Heart left ventricle (tissue), 16 donors: ENCODE results near the gene TBCK. TPM values are rescaled to one million over a fixed set of nuclear protein-coding genes. Genes with fewer than 3 reads are reported as not detected.

Source experiments
- ATAC-seq, 4 donors: fragments of 200-7000 bp; cut with Tn5 transposase; one replicate each; pipeline ENCODE4 v1.9.1; 2020 to 2022; ENCODE audit warnings: moderate library complexity in 4 of 4, mild to moderate bottlenecking in 3 of 4, moderate number of reproducible peaks in 1 of 4
- DNase-seq, 5 donors: peaks; one replicate each; pipeline ENCODE4 v3.0.0-alpha.2; 2020
- H3K27ac ChIP-seq, 12 donors: fragments of 200-600 bp; sonication (generic) in 4 of 12; one replicate each; pipeline versions ENCODE4 v1.5.0 to v1.8.0; 2016 to 2022; ENCODE audit warnings: mild to moderate bottlenecking in 2 of 12
- H3K27me3 ChIP-seq, 9 donors: fragments of 200-600 bp; sonication (generic) in 2 of 9; one replicate each; pipeline versions ENCODE4 v1.5.1 to v1.8.0; 2016 to 2022; ENCODE audit warnings: mild to moderate bottlenecking in 3 of 9
- H3K36me3 ChIP-seq, 9 donors: fragments of 200-600 bp; sonication (generic) in 2 of 9; one replicate each; pipeline versions ENCODE4 v1.5.0 to v1.8.0; 2018 to 2022; ENCODE audit warnings: mild to moderate bottlenecking in 2 of 9
- H3K4me1 ChIP-seq, 12 donors: fragments of 200-600 bp; sonication (generic) in 4 of 12; one replicate each; pipeline versions ENCODE4 v1.5.0 to v1.8.0; 2016 to 2022; ENCODE audit warnings: mild to moderate bottlenecking in 3 of 12
- H3K4me3 ChIP-seq, 12 donors: fragments of 200-600 bp; sonication (generic) in 4 of 12; one replicate each; pipeline versions ENCODE4 v1.5.0 to v1.8.0; 2017 to 2022; ENCODE audit warnings: mild to moderate bottlenecking in 9 of 12, moderate library complexity in 4 of 12
- H3K9me3 ChIP-seq, 12 donors: fragments of 200-600 bp; sonication (generic) in 4 of 12; one replicate each; pipeline versions ENCODE4 v1.5.0 to v1.8.0; 2016 to 2022; ENCODE audit warnings: mild to moderate bottlenecking in 1 of 12
- CTCF ChIP-seq, 12 donors: fragments of 200-600 bp; sonication (generic) in 4 of 12; IDR thresholded peaks; one replicate each; pipeline versions ENCODE4 v1.5.0 to v1.8.0; 2018 to 2022; ENCODE audit warnings: antibody characterized with exemption in 12 of 12, mild to moderate bottlenecking in 5 of 12
- POLR2A ChIP-seq, 2 donors: fragments of 450-650 bp; IDR thresholded peaks; one replicate each; pipeline ENCODE4 v1.6.1; 2017; ENCODE audit warnings: antibody characterized with exemption in 2 of 2, mild to moderate bottlenecking in 2 of 2, moderate library complexity in 2 of 2
- WGBS, 4 donors: extraction: QIAGEN DNeasy Blood & Tissue Kit in 2 of 4; methylation state at CpG; one replicate each; pipeline versions ENCODE4 v1.1.5 to v1.1.7; 2013 to 2018; 5-methylcytosine and 5-hydroxymethylcytosine counted together
- intact Hi-C, 10 donors: fragments of 100-400 bp; cut with DNase I; formaldehyde crosslinking; loops; one replicate each; pipeline versions ENCODE4 v1.11.1 to v1.14.2; 2022
- polyA plus RNA-seq, 2 donors: library from polyadenylated mRNA; stranded (reverse); fragments of 200-250 nt; gene quantifications; one replicate each; pipeline ENCODE4 v1.2.3, GENCODE V29; 2013
- total RNA-seq, 9 donors: library from RNA; depleted of rRNA in 2 of 9; stranded (reverse); fragments of >200 nt in 2 of 9; fragmentation: NEBNext Ultra II Directional in 3 of 9; extraction: Animal tissue kit (Norgen Biotek cat#: 25700) in 3 of 9; gene quantifications; one replicate each; pipeline versions ENCODE4 v1.1.0 to v1.2.4, GENCODE V29; 2016 to 2023
- donor health status: ischemic (EF 13 %, LVEDD 7.1; RV severe dilation, severe dysfunction).
- donor health status: healthy with polysubstance abuse.
- donor health status: DM: no; HTN: yes; CAD: no.
- donor health status: DM: no; HTN: no; CAD: no.
- donor health status: ischemic (EF 25% LVEDD 6.9; RV normal size, moderate dysfunction).
- donor health status: ischemic (EF 25% LVEDD 5.7; RV mildly dilated, moderate dysfunction).
- donor health status: healthy.
- donor health status: DM: yes; HTN: yes; CAD: no.
- donor health status: ischemic (EF 35%, LVEDD 5.7; RV mildly dilated, moderate dysfunction).
- donor health status: nonischemic (EF 11% LVEDD 7.7; RV severe dilation, severe dysfunction).
- donor health status: DM: yes; HTN: yes; CAD: no.
- donor health status: PGD.
- donor health status: ischemic (EF 29% LVEDD 5.4; RV normal size, mild dysfunction).
- donor health status: nonischemic (EF 23%, LVEDD 6.1; RV moderate dilation, normal function).

TBCK gene
- total and polyA plus RNA-seq, 11 donors, result 5.0 to 27.1 (median 14.6) TPM

- intact Hi-C loops, result no loop called here
- Histone ChIP-seq H3K27ac (no peak overlapping the region), H3K4me3 (no peak overlapping the region), H3K36me3 (no peaks in the 10 kb centered on the region), H3K9me3 (no peaks in the 10 kb centered on the region), H3K27me3 (no peaks in the 10 kb centered on the region), H3K4me1 (peaks cover 0 to 9% (median 0%) of the 10 kb centered on the region in 12 donors)
- ATAC-seq (no peak), DNase-seq (no peak)
- no peak for TF ChIP-seq CTCF (IDR thresholded peaks at IDR 0.05)
- no peak for TF ChIP-seq POLR2A (IDR thresholded peaks at IDR 0.05)
Measured at GRCh38 chr4:106019771-106020170, 296.2 kb downstream of the TBCK start.

- DNase-seq (no peak), ATAC-seq (no peak)
- Histone ChIP-seq H3K4me1 (peaks cover 0 to 9% (median 0%) of the 10 kb centered on the region in 12 donors), H3K9me3 (peaks cover 0 to 2% (median 0%) of the 10 kb centered on the region in 12 donors), H3K4me3 (no peak overlapping the region), H3K27me3 (no peaks in the 10 kb centered on the region), H3K27ac (no peak overlapping the region), H3K36me3 (no peaks in the 10 kb centered on the region)
- TF ChIP-seq POLR2A (IDR thresholded peaks at IDR 0.05), result no peak
- TF ChIP-seq CTCF (IDR thresholded peaks at IDR 0.05), result no peak
- WGBS, 4 donors, result 78 to 87% (median 85%) methylated on average over 5 of the region's 5 CpGs
- intact Hi-C loops, result no loop called here
Measured at GRCh38 chr4:106017975-106018374, 298.0 kb downstream of the TBCK start.

- Histone ChIP-seq H3K27me3 (no peaks in the 10 kb centered on the region), H3K4me3 (no peak overlapping the region), H3K9me3 (peaks cover 0 to 34% (median 9%) of the 10 kb centered on the region in 12 donors), H3K4me1 (no peaks in the 10 kb centered on the region), H3K27ac (no peak overlapping the region), H3K36me3 (no peaks in the 10 kb centered on the region)
- ATAC-seq, result no peak
- no peak for TF ChIP-seq POLR2A (IDR thresholded peaks at IDR 0.05)
- no peak for TF ChIP-seq CTCF (IDR thresholded peaks at IDR 0.05)
- WGBS, 4 donors, result 91 to 100% (median 96%) methylated on average over 1 of the region's 1 CpG
- no peak for DNase-seq
- intact Hi-C loops, result no loop called here
Measured at GRCh38 chr4:106011387-106011786, 304.6 kb downstream of the TBCK start.

GRCh38 chr4:106010761-106011160 is 305.2 kb downstream of the TBCK start:
- no peaks in the 10 kb centered on the region for H3K36me3 ChIP-seq
- H3K9me3 ChIP-seq, result peaks cover 0 to 34% (median 9%) of the 10 kb centered on the region in 12 donors
- ATAC-seq (no peak), DNase-seq (no peak)
- intact Hi-C loops, result no loop called here
- no peak overlapping the region for H3K27ac ChIP-seq
- H3K27me3 ChIP-seq, result no peaks in the 10 kb centered on the region
- 92 to 96% (median 93%) methylated on average over 2 of the region's 2 CpGs for WGBS, 4 donors
- no peaks in the 10 kb centered on the region for H3K4me1 ChIP-seq
- TF ChIP-seq POLR2A (IDR thresholded peaks at IDR 0.05) (no peak), CTCF (IDR thresholded peaks at IDR 0.05) (no peak)
- H3K4me3 ChIP-seq, result no peak overlapping the region
